COR-L47 (cell line): ENCODE results near the gene PPP1R36.
"Not testable (repeated sequence)": the region's sequence is repeated elsewhere in the genome, so short reads cannot be mapped to it uniquely, and the experiment has no call there.

Experiments
- DNase-seq: peaks from one replicate; lab custom pipeline; 2025; lab: John Stamatoyannopoulos, UW

PPP1R36 gene

GRCh38 chr14:64566651-64567122 lies 16.9 kb downstream of the PPP1R36 start:
- no peak for DNase-seq

- DNase-seq, result no peak
Measured at GRCh38 chr14:64569138-64569631, 19.4 kb downstream of the PPP1R36 start.

- DNase-seq, result not testable (repeated sequence)
Measured at GRCh38 chr14:64569646-64570045, 19.9 kb downstream of the PPP1R36 start.

- no peak for DNase-seq
Measured at GRCh38 chr14:64572386-64573104, 22.8 kb downstream of the PPP1R36 start.

DNA sequence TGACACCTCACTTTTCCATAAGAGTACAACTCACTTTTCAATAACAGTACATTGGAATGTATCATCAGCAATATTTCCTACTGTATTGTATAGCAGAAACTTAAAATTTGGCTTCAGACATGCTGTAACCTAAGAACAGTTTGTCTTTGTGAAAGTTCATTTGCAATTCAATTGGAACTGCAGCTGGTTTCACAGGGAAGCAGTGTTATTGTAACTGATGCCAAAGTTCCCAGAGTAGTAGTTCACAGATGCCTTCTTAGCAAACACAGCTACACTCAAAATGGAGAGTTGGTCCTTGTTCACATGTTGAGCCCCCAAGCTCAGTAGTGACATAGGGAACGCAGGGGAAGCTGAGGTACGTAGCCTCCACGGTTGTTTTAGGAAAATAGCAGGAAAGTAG lies 23.3 kb downstream of the PPP1R36 start:
- no peak for DNase-seq

DNA sequence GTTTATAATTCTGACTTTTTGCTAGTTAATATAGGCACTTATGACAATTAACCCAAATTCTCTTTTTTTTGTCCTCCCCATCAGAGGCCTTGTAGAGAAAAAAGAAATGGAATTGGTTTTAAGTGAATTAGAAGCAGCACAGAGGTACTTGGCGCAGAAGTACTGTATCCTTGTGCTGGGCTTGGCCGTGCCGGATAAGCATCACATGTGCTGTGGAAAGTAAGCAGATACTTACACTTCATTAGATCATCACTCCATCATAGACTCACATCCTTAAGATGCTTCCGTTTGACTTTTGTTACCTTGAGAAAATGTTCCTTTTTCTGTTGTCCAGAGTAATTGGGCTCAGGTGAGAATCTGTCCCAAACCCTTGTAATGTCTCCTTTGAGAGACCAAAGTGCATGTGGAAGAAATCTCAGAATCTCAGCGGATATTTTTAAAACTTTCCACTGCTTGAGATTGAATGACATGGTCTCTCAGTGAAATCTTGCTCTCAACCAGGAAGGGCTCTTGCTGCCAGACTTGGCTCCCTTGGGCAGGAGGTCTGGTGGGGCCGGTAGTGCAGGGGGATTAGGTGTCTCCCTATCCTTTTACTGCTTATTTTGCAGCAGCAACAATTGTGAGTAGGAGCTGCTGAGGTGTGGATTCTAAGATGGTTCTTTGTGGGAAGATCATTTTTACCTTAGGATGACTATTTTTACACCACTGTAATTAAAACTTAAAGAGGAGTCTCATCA lies 24.8 kb downstream of the PPP1R36 start:
- no peak for DNase-seq

GRCh38 chr14:64577211-64577610 lies 27.4 kb downstream of the PPP1R36 start:
- no peak for DNase-seq

GRCh38 chr14:64580467-64580866 lies 30.7 kb downstream of the PPP1R36 start:
- DNase-seq, result no peak

DNA sequence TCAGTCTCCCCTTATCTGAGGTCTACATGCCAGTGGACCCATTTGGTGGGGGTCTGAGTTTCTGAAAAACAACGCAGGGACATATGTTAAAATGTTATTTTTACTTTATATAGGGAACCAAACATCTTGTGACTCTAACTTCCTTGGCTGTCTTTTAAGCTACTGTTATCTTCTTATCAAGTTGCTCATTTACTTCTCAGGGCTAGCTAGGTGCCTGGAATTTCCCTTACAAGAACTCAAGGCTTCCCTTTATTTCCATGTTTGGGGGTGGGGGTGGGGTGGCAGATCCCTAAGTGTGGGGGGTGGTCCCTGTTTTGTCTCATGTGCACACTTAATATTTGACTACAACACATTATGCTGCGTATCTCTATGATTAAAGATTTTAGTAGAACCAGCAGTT lies 31.6 kb downstream of the PPP1R36 start:
- DNase-seq, result no peak

GRCh38 chr14:64581817-64582216 lies 32.1 kb downstream of the PPP1R36 start:
- no peak for DNase-seq

GRCh38 chr14:64584190-64584589 lies 34.4 kb downstream of the PPP1R36 start:
- no peak for DNase-seq

DNA sequence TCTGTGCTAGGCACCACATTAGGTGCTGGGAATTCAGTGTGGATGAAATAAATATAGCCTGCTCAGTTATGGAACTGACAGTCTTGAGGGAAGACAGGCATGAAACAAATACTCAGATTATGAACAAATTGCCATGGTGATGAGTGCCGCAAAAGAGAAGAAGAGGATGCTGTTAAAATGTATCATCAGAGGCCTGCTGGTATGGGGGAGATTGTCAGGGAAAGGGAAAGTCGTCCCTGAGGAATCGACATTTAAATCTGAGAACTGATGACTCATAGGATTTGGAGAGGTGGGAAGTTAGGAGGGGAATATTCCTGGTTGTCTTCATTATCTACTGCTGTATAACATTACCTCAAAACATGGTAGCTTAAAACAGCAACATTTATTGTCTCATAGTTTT lies 42.0 kb downstream of the PPP1R36 start:
- DNase-seq, result no peak

- DNase-seq, result no peak
Measured at GRCh38 chr14:64594438-64594837, 44.7 kb downstream of the PPP1R36 start.

DNA sequence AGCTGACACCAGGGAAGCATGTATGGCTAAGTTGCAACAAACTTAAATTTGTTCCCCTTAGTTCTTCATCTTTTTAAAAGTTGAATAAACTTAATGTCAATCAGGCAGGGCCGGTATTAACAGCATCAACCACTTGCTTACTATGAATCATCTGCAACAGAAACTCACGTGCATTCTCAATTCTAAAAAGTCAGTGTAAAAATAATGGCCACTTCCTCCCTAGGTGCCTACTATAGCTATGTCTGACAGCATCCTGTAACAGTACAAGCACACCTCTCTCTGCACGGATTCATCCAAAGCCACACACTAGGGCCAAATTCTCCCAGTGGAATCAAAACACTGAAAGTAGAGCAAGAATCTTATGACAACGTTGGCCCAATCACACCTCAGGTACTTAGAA lies 48.6 kb downstream of the PPP1R36 start:
- DNase-seq, result no peak

DNA sequence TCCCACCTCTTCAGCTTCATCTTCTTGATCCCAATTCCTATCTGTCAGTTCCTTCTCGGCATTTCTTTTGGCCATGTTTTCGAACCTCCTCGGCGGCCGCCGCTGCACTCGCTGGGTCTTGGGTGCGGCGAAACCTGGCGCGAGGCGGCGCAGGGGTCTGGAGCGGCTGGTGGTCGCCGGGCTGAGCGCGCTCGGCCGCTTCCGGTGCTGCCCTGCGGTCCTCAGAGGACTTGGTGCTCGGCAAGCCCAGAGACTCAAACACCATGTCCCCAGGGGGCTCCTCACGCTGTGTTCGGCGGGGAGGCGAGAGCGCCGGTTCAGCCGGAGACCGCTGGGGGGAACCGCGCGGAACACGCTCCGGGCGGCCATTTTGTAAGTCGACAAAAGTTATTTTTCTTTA lies 51.8 kb downstream of the PPP1R36 start:
- no peak for DNase-seq

GRCh38 chr14:64602826-64603225 lies 53.1 kb downstream of the PPP1R36 start:
- no peak for DNase-seq

DNA sequence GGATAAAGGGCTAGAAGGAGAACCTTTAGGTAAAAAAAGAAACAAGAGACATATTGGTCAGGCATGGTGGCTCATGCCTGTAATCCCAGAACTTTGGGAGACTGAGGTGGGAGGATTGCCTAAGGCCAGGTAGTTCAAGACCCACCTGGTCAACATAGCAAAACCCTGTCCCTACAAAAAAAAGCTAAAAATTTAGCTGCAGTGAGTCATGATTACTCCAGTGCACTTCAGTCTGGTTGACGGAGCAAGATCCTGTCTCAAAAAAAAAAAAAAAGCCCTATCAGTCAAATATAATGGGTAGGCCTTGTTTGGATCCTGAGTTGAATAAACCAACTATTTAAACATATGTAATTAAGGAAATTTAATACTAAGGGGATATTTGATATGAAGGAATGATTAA lies 54.2 kb downstream of the PPP1R36 start:
- no peak for DNase-seq

DNA sequence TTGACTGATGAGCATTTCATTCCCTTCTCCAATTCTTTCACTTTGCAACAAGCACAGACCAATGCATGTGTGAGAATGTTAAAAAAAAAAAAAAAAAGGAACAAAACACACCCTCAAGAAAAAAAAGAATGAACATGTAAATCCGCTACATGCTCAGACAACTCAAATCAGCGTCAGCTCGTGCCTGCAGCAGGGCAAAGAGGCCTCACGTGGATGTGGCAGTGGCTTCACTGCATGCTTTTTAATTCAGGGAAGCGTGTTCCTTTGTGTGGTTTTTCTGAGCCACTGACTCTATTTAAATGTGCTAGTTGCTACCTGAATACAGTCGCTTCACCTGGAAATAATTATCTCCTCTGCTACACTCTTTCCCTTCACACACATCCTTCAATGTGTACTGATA lies 55.1 kb downstream of the PPP1R36 start:
- no peak for DNase-seq

DNA sequence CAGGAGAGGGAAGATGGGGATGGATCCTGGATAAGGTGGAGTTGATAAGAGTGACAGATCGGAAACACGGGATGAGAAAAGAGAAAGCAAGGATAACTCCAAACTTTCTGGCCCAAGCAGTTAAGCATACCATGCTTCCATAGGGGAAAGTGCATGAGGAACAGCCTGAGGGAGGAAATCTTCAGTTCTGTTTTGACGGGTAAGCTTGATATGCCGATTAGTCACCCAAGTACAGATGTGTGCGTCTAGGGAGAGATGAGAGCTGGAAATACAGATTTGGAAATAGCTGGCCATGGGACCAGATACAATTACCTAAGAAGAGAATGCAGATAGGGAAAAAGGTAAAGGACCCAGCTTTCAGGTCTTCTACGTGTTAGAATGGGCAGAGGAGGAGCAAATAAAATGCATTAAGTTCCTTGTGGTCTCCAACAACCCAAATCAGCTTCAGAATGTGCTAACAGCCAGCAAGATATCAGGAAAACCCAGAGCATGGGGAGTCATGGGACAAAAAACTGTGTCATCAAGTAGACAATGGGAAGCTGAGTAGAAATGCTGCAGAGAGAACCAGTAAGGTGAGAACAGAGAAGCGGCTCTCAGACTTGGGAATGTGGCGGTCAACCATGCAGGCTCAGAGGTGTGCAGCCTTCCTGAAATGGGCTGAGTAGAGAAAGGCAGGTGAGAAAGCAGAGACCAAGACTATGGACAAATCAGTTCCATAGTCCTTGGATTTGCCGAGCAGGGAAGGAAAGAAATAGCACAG lies 56.3 kb downstream of the PPP1R36 start:
- DNase-seq, result no peak

- DNase-seq, result no peak
Measured at GRCh38 chr14:64610049-64610746, 60.4 kb downstream of the PPP1R36 start.

- DNase-seq, result no peak
Measured at GRCh38 chr14:64611358-64612020, 61.7 kb downstream of the PPP1R36 start.

GRCh38 chr14:64612021-64612380 lies 62.2 kb downstream of the PPP1R36 start:
- no peak for DNase-seq
